GM23338 (cell line): ENCODE data around the gene SLC6A13.

Experiments
- EZH2 ChIP-seq: fragments of 200-600 bp; sonication (generic); IDR thresholded peaks from one replicate; pipeline ENCODE4 v1.8.0; 2017; ENCODE audit warnings: antibody characterized with exemption, mild to moderate bottlenecking, low read depth; ENCODE audit not compliant: unreplicated experiment
- EZH2phosphoT487 ChIP-seq: fragments of 200-600 bp; sonication (generic); IDR thresholded peaks from one replicate; pipeline ENCODE4 v1.8.1; 2018; ENCODE audit warnings: antibody characterized with exemption; ENCODE audit not compliant: unreplicated experiment
- POLR2AphosphoS5 ChIP-seq: IDR thresholded peaks from 2 replicates; pipeline ENCODE4 v1.6.1; 2016; ENCODE audit warnings: antibody characterized with exemption, low read depth
- TF ChIP-seq, protein P1 (sequence below), 2 experiments: fragments of 200-600 bp in 1 of 2; sonication (generic) in 1 of 2; conservative IDR thresholded peaks; 2 replicates each; pipeline versions ENCODE4 v1.5.1 to v1.6.1; 2016 to 2017; ENCODE audit warnings: antibody characterized with exemption in 2 of 2, low read depth in 2 of 2, mild to moderate bottlenecking in 2 of 2, moderate library complexity in 1 of 2
- TF ChIP-seq, protein P2 (sequence below): IDR thresholded peaks from 2 replicates; pipeline ENCODE4 v1.6.1; 2016; ENCODE audit warnings: antibody characterized with exemption
- TF ChIP-seq, protein P3 (sequence below): IDR thresholded peaks from one replicate; pipeline ENCODE4 v1.6.1; 2018; ENCODE audit warnings: antibody characterized with exemption; ENCODE audit not compliant: unreplicated experiment

DNA sequence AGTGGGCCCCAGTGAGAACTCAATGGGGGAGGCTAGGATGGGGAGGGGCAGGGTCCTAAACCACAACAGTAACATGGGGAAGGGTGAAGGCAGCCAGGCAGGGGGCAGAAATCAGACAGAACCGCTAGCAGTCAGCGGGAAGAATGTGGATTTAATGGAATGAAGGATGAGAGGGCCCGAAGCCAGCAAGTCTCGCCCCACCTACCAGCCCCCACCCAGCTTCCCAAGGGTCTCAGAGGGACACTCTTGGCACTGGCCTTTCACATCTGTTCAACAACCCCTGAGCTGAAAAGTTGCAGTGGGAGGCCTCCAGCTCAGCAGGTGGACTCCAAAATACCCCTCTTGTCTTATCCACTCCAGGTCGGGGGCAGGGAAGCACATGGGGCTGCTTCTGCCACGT is 42.1 kb downstream of the SLC6A13 start:
- TF ChIP-seq, protein P1, sequence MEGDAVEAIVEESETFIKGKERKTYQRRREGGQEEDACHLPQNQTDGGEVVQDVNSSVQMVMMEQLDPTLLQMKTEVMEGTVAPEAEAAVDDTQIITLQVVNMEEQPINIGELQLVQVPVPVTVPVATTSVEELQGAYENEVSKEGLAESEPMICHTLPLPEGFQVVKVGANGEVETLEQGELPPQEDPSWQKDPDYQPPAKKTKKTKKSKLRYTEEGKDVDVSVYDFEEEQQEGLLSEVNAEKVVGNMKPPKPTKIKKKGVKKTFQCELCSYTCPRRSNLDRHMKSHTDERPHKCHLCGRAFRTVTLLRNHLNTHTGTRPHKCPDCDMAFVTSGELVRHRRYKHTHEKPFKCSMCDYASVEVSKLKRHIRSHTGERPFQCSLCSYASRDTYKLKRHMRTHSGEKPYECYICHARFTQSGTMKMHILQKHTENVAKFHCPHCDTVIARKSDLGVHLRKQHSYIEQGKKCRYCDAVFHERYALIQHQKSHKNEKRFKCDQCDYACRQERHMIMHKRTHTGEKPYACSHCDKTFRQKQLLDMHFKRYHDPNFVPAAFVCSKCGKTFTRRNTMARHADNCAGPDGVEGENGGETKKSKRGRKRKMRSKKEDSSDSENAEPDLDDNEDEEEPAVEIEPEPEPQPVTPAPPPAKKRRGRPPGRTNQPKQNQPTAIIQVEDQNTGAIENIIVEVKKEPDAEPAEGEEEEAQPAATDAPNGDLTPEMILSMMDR (conservative IDR thresholded peaks at IDR 0.05; ENCODE audit: low read depth in 2 of 2), result no peak
- TF ChIP-seq EZH2phosphoT487 (no peak), POLR2AphosphoS5 (no peak), EZH2 (no peak)
- TF ChIP-seq, protein P2, sequence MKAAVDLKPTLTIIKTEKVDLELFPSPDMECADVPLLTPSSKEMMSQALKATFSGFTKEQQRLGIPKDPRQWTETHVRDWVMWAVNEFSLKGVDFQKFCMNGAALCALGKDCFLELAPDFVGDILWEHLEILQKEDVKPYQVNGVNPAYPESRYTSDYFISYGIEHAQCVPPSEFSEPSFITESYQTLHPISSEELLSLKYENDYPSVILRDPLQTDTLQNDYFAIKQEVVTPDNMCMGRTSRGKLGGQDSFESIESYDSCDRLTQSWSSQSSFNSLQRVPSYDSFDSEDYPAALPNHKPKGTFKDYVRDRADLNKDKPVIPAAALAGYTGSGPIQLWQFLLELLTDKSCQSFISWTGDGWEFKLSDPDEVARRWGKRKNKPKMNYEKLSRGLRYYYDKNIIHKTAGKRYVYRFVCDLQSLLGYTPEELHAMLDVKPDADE, result no peak
- TF ChIP-seq, protein P3, sequence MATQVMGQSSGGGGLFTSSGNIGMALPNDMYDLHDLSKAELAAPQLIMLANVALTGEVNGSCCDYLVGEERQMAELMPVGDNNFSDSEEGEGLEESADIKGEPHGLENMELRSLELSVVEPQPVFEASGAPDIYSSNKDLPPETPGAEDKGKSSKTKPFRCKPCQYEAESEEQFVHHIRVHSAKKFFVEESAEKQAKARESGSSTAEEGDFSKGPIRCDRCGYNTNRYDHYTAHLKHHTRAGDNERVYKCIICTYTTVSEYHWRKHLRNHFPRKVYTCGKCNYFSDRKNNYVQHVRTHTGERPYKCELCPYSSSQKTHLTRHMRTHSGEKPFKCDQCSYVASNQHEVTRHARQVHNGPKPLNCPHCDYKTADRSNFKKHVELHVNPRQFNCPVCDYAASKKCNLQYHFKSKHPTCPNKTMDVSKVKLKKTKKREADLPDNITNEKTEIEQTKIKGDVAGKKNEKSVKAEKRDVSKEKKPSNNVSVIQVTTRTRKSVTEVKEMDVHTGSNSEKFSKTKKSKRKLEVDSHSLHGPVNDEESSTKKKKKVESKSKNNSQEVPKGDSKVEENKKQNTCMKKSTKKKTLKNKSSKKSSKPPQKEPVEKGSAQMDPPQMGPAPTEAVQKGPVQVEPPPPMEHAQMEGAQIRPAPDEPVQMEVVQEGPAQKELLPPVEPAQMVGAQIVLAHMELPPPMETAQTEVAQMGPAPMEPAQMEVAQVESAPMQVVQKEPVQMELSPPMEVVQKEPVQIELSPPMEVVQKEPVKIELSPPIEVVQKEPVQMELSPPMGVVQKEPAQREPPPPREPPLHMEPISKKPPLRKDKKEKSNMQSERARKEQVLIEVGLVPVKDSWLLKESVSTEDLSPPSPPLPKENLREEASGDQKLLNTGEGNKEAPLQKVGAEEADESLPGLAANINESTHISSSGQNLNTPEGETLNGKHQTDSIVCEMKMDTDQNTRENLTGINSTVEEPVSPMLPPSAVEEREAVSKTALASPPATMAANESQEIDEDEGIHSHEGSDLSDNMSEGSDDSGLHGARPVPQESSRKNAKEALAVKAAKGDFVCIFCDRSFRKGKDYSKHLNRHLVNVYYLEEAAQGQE, result no peak
